22Rv1 (cell line): Measurements from ENCODE around the gene CDH16.

Experiments
- ZFX ChIP-seq: fragments of 450-650 bp; IDR thresholded peaks from 2 replicates; pipeline ENCODE4 v1.6.1; 2017; ENCODE audit warnings: antibody characterized with exemption, borderline replicate concordance
- TF ChIP-seq, protein P1 (sequence below): fragments of 450-650 bp; IDR thresholded peaks from 2 replicates; pipeline ENCODE4 v1.5.1; 2017; ENCODE audit warnings: mild to moderate bottlenecking

DNA sequence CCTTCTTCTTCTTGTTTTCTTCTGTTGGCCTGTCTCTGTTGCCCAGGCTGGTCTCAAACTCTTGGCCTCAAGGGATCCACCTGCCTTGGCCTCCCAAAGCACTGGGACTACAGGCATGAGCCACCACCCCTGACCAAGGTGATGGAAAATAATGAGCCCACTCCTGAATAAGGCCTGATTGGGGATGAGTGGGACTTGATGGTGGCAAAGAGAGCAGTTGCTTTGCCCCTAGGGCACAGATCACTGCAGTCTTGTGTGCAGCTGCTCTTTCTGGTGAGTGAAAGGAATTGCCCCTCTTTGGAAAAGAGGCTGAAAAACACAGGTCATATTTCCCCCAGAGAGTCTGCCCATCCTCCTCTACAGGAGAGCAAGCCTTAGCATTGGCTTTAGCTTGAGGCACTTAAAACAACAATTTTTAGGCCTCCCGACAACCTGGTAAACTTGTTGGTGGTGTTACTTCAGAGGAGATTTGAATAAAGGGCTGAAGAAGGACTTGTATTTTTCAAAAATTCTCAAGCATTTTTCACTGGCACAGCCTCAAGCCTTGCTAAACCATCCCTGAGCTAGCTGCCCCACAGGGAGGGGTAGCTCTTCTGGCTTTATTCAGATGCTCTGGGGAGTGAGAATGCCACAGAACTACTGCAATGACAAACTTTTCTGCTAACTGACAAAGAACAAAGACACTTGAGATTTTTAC is 44.5 kb downstream of the CDH16 start:
- TF ChIP-seq, protein P1, sequence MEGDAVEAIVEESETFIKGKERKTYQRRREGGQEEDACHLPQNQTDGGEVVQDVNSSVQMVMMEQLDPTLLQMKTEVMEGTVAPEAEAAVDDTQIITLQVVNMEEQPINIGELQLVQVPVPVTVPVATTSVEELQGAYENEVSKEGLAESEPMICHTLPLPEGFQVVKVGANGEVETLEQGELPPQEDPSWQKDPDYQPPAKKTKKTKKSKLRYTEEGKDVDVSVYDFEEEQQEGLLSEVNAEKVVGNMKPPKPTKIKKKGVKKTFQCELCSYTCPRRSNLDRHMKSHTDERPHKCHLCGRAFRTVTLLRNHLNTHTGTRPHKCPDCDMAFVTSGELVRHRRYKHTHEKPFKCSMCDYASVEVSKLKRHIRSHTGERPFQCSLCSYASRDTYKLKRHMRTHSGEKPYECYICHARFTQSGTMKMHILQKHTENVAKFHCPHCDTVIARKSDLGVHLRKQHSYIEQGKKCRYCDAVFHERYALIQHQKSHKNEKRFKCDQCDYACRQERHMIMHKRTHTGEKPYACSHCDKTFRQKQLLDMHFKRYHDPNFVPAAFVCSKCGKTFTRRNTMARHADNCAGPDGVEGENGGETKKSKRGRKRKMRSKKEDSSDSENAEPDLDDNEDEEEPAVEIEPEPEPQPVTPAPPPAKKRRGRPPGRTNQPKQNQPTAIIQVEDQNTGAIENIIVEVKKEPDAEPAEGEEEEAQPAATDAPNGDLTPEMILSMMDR, result no peak
- no peak for TF ChIP-seq ZFX
